B cell (primary cell): ENCODE measurements around the gene ADAMTSL2.

ENCODE experiments used
- EZH2 ChIP-seq: IDR thresholded peaks from 2 replicates; pipeline ENCODE4 v1.6.1; 2012; ENCODE audit warnings: borderline replicate concordance, low read depth, mild to moderate bottlenecking, moderate library complexity, low read length; ENCODE audit not compliant: insufficient read depth, poor library complexity, severe bottlenecking
- TF ChIP-seq, protein P1 (sequence below): fragments of 200-600 bp; IDR thresholded peaks from one replicate; pipeline ENCODE4 v1.8.0; 2022; ENCODE audit warnings: antibody characterized with exemption, mild to moderate bottlenecking

GRCh38 chr9:133622555-133622954 lies 88.1 kb downstream of the ADAMTSL2 start:
- TF ChIP-seq, protein P1, sequence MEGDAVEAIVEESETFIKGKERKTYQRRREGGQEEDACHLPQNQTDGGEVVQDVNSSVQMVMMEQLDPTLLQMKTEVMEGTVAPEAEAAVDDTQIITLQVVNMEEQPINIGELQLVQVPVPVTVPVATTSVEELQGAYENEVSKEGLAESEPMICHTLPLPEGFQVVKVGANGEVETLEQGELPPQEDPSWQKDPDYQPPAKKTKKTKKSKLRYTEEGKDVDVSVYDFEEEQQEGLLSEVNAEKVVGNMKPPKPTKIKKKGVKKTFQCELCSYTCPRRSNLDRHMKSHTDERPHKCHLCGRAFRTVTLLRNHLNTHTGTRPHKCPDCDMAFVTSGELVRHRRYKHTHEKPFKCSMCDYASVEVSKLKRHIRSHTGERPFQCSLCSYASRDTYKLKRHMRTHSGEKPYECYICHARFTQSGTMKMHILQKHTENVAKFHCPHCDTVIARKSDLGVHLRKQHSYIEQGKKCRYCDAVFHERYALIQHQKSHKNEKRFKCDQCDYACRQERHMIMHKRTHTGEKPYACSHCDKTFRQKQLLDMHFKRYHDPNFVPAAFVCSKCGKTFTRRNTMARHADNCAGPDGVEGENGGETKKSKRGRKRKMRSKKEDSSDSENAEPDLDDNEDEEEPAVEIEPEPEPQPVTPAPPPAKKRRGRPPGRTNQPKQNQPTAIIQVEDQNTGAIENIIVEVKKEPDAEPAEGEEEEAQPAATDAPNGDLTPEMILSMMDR, result no peak
- no peak for TF ChIP-seq EZH2
